Measurements from ENCODE around the gene C4orf50.
"Not testable (repeated sequence)": the region's sequence is repeated elsewhere in the genome, so short reads cannot be mapped to it uniquely, and the experiment has no call there.

Gene C4orf50

GRCh38 chr4:5996641-5997040, 21.6 kb downstream of the C4orf50 start:
- TF ChIP-seq CTCF (IDR thresholded peaks at IDR 0.05; ENCODE audit: low read depth, low read length, missing control alignments): no peak
- DNase-seq (ENCODE audit: extremely low read depth, low read depth): no peak
- H3K4me3 ChIP-seq (replicated peaks; ENCODE audit: low read depth, low read length): no peak overlapping the region

- no peak overlapping the region for H3K4me3 ChIP-seq (replicated peaks; ENCODE audit: low read depth, low read length)
- DNase-seq (ENCODE audit: extremely low read depth, low read depth): no peak
- TF ChIP-seq CTCF (IDR thresholded peaks at IDR 0.05; ENCODE audit: low read depth, low read length, missing control alignments): no peak
These were observed 22.2 kb downstream of the C4orf50 start for GRCh38 chr4:5995901-5996623.

- H3K4me3 ChIP-seq (replicated peaks; ENCODE audit: low read depth, low read length): no peak overlapping the region
- no peak for DNase-seq (ENCODE audit: extremely low read depth, low read depth)
- no peak for TF ChIP-seq CTCF (IDR thresholded peaks at IDR 0.05; ENCODE audit: low read depth, low read length, missing control alignments)
These were observed 24.1 kb downstream of the C4orf50 start for GRCh38 chr4:5993876-5994811.

GRCh38 chr4:5993346-5993745, 24.9 kb downstream of the C4orf50 start:
- H3K4me3 ChIP-seq (replicated peaks; ENCODE audit: low read depth, low read length); DNase-seq (ENCODE audit: extremely low read depth, low read depth): not testable (repeated sequence)

- DNase-seq (ENCODE audit: extremely low read depth, low read depth): no peak
- no peak overlapping the region for H3K4me3 ChIP-seq (replicated peaks; ENCODE audit: low read depth, low read length)
- no peak for TF ChIP-seq CTCF (IDR thresholded peaks at IDR 0.05; ENCODE audit: low read depth, low read length, missing control alignments)
These were observed 25.4 kb downstream of the C4orf50 start for GRCh38 chr4:5992828-5993321.

- TF ChIP-seq CTCF (IDR thresholded peaks at IDR 0.05; ENCODE audit: low read depth, low read length, missing control alignments): no peak
- no peak overlapping the region for H3K4me3 ChIP-seq (replicated peaks; ENCODE audit: low read depth, low read length)
- DNase-seq (ENCODE audit: extremely low read depth, low read depth): no peak
These were observed 25.9 kb downstream of the C4orf50 start for GRCh38 chr4:5992171-5992827.

- H3K4me3 ChIP-seq (replicated peaks; ENCODE audit: low read depth, low read length): no peak overlapping the region
- no peak for TF ChIP-seq CTCF (IDR thresholded peaks at IDR 0.05; ENCODE audit: low read depth, low read length, missing control alignments)
- DNase-seq (ENCODE audit: extremely low read depth, low read depth): no peak
These were observed 26.8 kb downstream of the C4orf50 start for GRCh38 chr4:5991405-5991804.

Measured in HFF-Myc (cell line).